HG02938 (cell line): ENCODE data around the gene SNTA1.
"Not testable (repeated sequence)": the region's sequence is repeated elsewhere in the genome, so short reads cannot be mapped to it uniquely, and the experiment has no call there.

Experiments used
- ATAC-seq: cut with Tn5 transposase; IDR thresholded peaks from one replicate; pipeline ENCODE4 v1.9.1; 2021; ENCODE audit warnings: mild to moderate bottlenecking, moderate library complexity; ENCODE audit not compliant: unreplicated experiment

Gene SNTA1

DNA sequence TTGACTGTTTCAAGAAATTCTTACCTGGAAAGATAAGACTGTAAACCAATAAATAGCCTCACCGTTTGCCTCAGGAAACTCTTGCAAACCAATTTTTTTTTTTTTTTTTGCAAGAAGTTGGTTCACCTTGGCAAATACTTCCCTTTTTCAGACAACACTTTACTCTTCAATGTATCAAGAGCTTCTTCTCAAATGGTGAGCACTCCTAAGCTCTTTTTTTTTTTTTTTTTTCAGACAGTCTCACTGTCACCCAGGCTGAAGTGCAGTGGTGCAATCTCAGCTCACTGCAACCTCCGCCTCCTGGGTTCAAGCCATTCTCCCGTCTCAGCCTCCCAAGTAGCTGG lies 22.7 kb upstream of the SNTA1 start:
- ATAC-seq = no peak

DNA sequence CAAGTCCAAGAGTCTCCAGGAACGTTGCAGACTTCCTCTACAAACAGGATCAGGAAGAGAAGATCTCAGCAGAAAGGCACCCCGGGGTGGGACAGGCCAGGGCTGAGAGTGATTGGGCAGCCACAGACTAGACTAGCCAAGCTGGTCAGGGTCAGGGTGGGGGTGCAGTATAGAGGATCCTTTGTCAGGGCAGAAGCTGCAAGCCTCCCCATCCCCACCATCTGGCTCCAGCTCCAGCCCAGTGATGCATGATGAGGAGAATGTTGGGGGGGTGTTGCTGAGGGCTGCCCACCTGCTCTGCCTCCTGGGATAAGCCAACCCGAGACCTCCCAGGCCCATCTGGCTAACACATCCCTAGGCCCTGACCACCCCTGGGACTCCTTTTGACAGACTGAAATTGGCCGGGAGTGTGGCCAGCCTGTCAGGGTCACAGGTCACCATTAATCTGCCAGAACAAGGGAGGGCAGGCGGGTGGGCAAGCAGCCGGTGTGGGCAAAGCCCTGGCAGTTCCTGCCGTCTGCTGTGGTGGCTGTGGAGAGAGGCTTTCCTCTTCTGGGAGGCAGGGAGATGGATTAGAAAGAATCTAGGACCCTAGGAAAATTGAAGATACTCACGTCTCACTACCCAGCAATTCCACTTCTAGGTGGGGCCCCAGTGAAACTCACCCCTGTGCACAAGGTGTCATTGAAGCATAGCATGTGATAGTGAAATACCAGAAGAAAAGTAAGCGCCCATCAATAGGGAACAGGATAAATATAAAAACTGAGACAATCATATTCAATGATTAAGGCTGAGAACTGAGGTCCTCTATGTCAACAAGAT lies 22.1 kb upstream of the SNTA1 start:
- ATAC-seq = no peak

DNA sequence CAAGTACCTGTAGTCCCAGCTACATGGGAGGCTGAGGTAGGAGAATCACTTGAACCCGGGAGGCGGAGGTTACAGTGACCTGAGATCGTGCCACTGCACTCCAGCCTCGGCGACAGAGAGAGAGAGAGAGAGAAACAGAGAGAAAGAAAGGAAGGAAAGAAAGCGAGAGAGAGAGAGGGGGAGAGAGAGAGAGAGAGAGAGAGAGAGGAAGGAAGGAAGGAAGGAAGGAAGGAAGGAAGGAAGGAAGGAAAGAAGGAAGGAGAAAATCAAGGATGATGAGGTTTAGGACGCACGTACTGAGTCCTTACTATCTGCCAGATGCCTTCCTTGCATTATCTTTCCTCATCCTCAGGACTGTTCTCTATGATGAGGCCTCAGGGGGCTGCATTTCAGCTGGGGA lies 21.2 kb upstream of the SNTA1 start:
- not testable (repeated sequence) for ATAC-seq

DNA sequence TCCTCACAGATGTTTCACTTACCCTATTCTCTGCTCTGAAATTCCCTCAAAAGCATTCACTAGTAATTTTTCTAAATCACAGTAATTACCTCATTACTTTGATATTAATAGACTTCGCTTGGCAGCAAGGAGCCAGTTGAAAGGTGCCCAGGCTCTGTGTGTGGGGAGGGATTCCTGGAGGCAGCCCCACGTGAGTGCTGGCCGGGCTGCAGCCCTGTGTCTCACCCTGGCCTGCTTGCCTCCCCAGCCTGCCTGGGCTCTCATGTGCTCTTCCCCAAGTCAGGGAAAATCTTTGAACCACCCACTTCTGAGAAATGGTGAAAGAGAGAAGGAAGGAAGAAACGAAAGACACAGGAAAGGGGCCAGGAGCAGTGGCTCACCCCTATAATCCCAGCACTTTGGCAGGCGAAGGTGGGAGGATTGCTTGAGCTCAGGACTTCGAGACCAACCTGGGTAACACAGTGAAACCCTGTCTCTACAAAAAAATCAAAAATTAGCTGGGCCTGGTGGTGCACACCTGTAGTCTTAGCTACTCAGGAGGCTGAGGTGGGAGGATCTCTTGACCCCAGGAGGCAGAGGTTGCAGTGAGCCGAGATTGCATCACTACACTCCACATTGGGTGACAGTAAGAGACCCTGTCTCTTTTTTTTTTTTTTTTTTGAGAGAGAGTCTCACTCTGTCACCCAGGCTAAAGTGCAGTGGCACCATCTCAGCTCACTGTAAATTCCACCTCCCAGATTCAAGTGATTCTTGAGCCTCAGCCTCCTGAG lies 20.0 kb upstream of the SNTA1 start:
- no peak for ATAC-seq

DNA sequence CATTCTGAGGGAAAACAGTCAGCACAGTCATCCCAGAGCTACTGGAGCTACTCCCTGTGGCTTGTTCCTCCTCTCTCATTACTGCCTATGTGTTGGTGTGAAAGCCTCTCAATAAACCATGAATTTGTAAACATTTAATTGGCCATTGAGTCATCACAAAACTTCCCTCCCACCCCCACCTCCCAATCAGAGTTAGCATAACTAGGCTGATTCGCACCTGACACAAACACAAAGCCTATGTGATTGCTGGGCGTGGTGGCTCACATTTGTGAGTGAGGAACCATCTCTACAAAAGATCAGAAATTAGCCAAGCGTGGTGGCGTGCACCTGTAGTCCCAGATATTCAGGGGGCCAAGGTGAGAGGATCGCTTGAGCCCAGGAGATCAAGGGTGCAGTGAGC lies 17.1 kb upstream of the SNTA1 start:
- ATAC-seq = no peak

DNA sequence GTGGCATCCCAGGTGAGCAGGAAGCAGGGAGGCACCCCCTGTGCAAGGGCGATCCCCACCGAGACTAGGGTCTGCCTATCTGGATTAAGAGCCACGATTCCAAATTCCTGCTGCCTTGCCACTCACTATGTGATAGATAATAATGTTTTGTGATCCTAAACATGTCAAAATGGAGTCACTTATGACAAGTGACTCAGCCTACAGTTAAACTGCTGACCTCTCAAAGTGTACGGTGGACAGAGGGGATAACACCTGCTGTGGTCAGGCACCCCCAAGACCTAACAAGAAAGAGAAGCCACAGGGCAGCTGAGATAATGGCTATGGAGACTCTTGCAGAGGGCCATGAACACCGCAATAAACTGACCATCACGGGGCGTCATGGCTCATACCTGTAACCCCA lies 16.0 kb upstream of the SNTA1 start:
- no peak for ATAC-seq

DNA sequence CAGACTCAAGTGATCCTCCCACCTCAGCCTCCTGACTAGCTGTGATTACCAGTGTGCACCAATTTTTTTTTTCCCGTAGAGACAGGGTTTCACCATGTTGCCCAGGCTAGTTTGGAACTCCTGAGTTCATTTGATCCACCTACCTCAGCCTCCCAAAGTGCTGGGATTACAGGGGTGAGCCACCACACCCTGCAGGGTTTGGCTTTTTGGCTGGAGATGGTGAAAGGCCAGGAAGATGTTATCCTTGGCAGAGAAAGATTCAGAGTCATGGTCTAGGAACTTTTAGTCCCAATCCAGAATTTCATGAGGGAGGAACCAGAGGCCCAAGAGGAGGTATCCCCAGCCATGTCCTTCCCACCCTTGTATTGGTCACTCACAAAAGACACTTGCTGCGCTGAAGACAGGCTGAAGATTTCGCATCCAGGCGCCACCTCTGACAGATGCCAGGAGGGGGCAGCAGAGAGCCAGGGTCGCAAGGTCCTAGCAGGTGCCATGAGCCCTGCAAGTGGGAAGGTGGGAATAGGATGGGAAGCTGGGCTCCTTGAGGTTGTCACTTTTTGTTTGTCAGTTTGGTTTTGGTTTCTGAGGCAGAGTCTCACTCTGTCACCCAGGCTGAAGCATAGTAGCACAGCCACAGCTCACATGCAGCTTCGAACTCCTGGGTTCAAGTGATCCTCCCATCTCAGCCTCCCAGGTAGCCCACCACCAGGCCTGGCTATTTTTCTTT lies 13.5 kb upstream of the SNTA1 start:
- peak; percentile 52 for ATAC-seq

DNA sequence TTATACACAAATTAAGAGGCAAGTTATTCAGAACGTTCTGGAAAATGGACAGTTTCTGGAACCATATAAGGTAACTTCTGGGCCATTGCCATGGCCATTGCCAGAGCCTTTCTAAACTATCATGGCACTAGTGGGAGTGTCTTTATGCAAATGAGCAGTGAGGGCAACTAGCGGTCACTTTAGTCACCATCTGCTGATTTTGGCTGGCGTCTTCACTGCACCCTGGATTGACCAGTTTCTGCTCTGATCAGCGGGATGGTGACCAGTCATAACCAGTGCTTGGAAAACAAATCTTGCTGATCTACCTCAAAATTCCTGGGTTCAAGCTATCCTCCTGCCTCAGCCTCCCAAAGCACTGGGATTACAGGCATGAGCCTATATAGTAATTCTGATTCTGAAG lies 7.3 kb upstream of the SNTA1 start:
- no peak for ATAC-seq

DNA sequence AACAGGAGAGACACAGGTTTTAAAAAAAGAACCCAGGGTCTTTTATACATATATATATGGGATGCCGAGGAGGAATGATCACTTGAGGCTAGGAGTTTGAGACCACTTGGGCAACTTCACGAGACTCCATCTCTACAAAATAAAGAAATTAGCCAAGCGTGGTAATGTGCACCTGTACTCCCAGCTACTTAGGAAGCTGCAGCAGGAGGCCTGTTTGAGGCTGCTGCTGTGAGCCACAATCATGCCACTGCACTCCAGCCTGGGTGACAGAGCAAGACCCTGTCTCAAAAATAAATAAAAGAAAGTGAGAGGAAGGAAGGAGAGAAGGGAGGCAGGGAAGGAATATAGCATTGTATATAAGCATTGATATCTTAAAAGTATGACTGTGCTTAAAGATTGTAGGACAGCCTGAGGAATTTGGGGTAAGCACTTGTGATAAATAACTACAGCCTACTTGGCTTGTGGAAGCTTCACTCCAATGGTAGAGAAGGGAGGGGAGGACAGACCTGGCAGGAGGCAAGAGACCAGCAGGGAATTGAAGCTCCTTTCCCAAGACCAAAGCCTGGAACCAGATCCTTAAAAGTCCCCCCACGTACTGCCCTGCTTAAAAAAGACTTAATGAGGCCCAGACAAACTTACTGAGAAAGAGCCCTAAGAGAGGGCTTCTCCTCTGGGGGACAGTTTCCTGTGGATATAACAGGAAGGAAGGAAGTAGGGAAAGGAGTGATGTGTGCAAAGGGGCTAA lies 2.5 kb upstream of the SNTA1 start:
- ATAC-seq = no peak

DNA sequence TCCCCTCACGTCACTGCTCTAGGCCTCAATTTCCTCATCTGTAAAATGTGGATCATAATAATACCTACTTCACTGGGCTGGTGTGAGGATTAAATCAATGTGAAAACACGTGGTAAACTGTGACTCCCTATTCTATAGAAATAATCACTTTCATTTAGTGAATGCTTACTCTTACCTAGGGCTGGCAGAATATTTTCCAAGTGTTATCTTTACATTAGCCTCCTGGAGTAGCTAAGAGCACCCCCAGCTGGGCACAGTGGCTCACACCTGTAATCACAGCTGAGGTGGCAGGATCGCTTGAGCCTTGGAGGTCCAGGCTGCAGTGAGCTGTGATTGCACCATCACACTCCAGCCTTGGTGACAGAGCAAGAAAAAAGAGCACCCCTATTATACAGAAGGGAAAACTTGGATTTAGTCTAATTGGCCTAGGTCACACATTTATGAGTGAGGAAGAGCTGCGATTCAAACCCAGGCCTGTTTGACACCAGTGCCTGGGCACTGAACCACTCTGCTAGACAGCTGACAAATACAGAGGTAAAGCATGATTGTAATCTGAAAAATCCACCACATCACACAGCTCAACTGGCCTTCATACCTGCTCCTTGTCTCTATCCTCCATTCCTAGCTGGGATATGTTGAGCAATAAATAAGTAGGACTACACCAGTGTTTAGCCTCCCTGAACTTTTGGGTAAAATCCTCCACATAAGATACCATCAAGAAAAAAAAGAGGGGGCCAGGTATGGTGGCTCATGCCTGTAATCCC lies 1.4 kb upstream of the SNTA1 start:
- ATAC-seq = no peak

DNA sequence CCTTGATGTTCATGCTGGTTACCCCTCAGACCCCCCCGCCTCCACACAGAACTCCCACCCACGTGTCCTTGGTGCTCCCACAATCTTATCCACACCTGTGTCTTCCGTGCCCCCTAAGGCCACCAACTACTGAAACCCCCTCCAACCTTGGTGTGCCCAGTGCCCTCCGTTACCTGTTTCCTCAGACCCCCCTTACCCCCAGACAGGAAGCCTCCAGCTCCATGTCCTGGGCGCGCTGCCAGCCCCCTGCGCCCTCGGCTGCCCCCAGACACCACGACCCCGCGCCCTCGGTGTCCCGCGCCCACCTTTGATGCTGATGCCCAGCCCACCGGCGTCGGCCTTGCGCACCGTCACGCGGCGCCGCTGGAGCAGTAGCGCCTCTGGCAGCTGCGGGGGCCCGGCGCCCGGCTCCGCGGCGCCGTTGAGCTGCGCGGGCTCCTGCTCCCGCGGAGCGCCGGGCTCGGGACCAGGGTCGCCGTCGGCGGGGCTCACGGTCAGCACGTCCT lies 504 bp downstream of the SNTA1 start:
- no peak for ATAC-seq

DNA sequence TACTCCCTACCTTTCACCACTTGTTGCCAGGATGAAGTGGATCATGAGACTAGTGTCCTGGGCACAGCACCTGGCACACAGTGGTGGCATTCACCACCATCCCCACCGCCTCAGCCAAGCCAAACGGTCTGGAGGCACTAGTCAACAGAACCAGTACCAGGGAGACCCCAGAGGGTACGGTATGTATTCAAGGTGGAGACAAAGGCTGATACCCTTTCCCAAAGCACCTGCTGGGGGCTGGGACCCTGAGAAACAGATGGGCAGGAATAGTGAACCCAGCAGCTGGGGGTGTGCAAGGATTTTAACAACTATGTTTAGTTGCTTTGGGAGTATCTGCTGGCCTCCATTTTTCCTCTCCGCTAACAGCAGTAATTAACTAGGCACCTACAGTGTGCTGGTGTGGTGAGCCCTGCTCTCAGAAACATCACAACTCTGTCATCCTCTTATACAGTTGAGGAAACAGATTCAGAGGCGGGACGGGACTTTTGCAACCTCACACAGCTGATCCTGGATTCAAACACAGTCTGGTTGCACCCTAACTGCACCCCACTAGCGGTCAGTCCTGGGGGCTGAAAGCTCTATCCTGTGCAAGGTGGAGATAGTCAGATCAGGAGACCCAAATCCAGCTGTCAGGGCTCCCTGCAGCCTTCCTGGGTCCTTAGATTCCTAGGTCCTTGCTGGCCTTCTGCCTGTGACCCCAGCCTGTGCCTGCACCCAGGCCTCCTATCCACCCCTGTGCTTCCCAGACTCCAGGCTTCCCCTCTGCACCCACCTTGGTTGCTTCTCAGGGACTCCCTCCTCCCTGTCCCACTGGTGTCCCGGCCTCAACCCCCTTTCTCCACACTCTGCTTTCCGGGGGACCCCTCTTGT lies 1.2 kb downstream of the SNTA1 start:
- no peak for ATAC-seq

DNA sequence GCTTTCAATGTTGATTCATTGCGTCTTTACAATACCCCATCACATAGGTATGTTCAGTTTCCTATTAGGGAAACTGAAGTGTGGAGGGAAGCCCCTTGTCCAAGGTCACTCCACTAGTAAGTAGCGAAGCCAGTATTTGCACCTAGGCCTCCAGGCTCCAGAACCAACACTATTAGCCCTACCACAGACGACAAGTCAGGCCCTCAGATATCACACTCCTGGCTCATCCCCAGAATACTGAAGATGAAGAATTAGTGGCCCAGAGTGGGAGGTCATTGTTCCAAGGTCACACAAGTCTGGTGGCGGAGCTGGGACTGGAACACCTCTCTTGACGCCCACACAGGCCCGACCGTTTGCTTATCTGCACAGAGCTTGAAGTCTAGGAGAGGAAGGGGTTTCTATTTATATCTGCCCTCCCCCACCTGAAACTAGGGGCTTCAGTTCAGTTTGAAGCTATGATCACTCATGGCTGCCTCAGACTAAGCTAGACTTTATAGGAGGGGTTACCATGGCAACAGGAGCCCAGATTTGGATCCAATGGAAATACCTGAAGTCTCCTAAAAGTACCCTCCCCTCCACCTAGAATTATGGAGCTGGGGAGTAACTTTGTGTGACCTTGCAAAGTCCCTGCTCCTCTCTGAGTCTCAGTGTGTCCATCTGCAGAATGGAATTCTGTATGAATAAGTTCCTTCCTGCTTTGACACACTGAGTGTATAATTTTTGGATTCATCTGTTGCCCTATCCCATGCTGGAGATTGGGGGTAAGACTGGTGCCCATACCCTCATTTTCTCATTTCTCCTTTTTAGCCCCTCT lies 2.2 kb downstream of the SNTA1 start:
- ATAC-seq = no peak

DNA sequence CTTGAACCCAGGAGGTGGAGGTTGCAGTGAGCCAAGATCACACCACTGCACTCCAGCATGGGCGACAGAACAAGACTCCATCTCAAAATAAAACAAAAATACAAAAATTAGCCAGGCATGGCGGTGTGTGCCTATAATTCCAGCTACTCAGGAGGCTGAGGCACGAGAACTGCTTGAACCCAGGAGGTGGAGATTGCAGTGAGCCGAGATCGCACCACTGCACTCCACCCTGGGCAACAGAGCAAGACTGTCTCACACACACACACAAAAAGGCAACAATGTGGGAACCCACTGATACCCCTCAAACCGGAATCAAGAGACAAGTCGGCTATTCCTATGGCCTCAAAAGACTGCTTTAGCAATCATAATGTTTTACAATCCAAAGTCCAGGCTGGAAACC lies 3.0 kb downstream of the SNTA1 start:
- not testable (repeated sequence) for ATAC-seq

DNA sequence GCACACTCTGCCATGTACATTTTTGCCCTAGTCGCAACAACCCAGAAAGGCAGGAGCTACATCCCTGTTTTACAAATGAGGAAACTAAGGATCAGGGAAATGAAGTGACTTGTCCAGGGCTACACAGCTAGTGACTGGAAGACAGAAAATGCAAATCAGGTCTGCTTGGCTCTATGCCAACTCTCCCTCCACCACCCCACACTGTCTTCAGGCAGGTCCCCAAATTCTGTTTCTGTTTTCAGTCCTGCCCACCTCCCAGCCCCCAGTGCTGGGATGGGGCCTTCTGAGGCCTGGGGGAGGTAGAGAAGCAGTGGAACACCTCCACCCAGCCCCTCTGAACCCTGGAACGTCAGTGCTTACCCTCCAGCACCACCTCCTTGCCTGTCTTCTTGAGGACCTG lies 5.1 kb downstream of the SNTA1 start:
- no peak for ATAC-seq

DNA sequence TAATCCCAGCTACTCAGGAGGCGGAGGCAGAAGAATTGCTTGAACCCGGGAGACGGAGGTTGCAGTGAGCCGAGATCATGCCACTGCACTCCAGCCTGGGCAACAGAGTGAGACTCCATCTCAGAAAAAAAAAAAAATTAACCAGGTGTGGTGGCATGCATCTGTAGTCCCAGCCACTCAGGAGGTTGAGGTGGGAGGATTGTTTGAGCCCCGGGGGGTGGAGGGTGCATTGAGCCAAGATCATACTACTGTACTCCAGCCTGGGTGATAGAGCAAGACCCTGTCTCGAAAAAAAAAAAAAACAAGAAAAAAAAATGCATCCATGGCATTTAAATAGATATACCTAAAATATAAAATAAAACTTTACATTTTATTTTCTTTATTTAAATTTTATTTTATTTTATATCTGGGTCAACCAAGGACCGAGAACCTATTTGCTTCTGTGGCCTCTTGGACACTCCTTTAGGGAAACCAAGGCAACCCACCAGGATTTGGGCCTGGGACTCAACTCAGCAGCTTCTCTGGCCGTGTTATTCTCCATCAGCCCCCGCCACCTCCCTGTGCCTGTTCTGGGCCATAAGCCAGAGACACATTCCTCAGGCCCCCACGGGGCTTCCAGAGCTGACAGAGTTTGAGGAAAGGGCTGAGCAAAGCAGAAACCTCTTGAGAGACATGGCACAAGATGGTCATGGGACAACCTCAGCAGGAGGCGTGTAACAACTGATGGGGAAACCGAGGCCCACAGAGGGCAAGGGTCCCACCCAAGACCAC lies 6.2 kb downstream of the SNTA1 start:
- no peak for ATAC-seq

DNA sequence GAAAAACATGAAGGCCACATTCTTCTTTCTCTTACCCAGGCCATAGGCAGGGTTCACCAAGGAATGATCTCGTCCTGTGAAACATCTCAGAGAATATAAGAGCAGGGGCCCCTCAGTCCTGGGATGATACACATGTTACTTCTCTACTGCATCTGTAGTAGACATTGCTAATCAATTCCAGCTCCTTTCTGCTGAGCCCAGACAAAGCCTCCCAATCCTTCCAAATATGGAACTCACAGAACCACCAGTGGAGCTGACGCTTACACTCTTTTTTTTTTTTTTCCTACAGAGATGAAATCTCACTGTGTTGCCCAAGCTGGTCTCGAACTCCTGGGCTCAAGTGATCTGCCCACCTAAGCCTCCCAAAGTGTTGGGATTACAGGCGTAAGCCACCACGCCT lies 9.1 kb downstream of the SNTA1 start:
- ATAC-seq = no peak
